RWPE1 (cell line): ENCODE results near the gene STAG1.

Experiments
- CTCF ChIA-PET: fragments of 350-600 bp; sonication (Branson Sonifier 250); formaldehyde crosslinking; extraction: SDS; loops from one replicate; lab custom pipeline; 2021; lab: Yijun Ruan, JAX
- POLR2A ChIA-PET: fragments of 400-600 bp; formaldehyde crosslinking; extraction: SDS; loops from one replicate; lab custom pipeline; 2020; ENCODE audit warnings: antibody characterized with exemption; ENCODE audit not compliant: low non-redundant PET; lab: Yijun Ruan, JAX
- DNase-seq: peaks from one replicate; pipeline ENCODE4 v3.0.0; 2012; ENCODE audit warnings: low spot score
- H3K27ac ChIP-seq: fragments of 450-650 bp; 2 replicates; pipeline ENCODE4 v1.5.1; 2017
- TF ChIP-seq, protein P1 (sequence below): fragments of 450-650 bp; conservative IDR thresholded peaks from 2 replicates; pipeline ENCODE4 v1.5.1; 2017; ENCODE audit warnings: low read depth, mild to moderate bottlenecking

STAG1 gene

GRCh38 chr3:136632625-136633081 lies 119.5 kb downstream of the STAG1 start:
- H3K27ac ChIP-seq: no peak overlapping the region
- TF ChIP-seq, protein P1, sequence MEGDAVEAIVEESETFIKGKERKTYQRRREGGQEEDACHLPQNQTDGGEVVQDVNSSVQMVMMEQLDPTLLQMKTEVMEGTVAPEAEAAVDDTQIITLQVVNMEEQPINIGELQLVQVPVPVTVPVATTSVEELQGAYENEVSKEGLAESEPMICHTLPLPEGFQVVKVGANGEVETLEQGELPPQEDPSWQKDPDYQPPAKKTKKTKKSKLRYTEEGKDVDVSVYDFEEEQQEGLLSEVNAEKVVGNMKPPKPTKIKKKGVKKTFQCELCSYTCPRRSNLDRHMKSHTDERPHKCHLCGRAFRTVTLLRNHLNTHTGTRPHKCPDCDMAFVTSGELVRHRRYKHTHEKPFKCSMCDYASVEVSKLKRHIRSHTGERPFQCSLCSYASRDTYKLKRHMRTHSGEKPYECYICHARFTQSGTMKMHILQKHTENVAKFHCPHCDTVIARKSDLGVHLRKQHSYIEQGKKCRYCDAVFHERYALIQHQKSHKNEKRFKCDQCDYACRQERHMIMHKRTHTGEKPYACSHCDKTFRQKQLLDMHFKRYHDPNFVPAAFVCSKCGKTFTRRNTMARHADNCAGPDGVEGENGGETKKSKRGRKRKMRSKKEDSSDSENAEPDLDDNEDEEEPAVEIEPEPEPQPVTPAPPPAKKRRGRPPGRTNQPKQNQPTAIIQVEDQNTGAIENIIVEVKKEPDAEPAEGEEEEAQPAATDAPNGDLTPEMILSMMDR: no peak
- ChIA-PET POLR2A (no interaction called here), CTCF (interaction anchor here (0.6 to 0.8 kb wide), 2 partner anchors 15 to 219 kb away, joined by 3 read pairs; no protein-coding TSS in a partner anchor)
- no peak for DNase-seq

DNA sequence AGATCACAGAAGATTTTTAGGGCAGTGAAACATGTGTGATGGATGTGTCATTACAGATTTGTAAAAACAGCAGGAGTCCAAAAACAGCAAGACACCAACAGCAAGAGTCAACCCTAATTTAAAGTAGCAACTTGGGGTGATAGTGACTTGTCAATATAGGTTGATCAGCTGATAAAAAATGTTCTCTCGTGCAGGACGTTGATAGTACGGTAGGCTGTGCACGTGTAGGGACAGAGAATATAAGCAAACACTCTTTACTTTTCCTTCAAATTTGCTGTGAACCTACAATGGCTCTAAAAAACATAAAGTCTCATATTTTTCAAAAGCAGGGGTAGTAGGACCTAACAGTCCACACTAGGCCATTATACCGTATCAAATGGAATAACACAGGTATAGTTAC lies 120.8 kb downstream of the STAG1 start:
- ChIA-PET POLR2A (no interaction called here), CTCF (no interaction called here)
- TF ChIP-seq, protein P1: no peak
- no peak overlapping the region for H3K27ac ChIP-seq
- no peak for DNase-seq

- no peak overlapping the region for H3K27ac ChIP-seq
- DNase-seq: no peak
- POLR2A ChIA-PET: no interaction called here
- CTCF ChIA-PET: no interaction called here
- TF ChIP-seq, protein P1: no peak
Observed at GRCh38 chr3:136630915-136631314, 121.3 kb downstream of the STAG1 start.

- ChIA-PET POLR2A (no interaction called here), CTCF (no interaction called here)
- DNase-seq: no peak
- H3K27ac ChIP-seq: no peak overlapping the region
- TF ChIP-seq, protein P1: no peak
Observed at GRCh38 chr3:136626493-136626892, 125.7 kb downstream of the STAG1 start.

DNA sequence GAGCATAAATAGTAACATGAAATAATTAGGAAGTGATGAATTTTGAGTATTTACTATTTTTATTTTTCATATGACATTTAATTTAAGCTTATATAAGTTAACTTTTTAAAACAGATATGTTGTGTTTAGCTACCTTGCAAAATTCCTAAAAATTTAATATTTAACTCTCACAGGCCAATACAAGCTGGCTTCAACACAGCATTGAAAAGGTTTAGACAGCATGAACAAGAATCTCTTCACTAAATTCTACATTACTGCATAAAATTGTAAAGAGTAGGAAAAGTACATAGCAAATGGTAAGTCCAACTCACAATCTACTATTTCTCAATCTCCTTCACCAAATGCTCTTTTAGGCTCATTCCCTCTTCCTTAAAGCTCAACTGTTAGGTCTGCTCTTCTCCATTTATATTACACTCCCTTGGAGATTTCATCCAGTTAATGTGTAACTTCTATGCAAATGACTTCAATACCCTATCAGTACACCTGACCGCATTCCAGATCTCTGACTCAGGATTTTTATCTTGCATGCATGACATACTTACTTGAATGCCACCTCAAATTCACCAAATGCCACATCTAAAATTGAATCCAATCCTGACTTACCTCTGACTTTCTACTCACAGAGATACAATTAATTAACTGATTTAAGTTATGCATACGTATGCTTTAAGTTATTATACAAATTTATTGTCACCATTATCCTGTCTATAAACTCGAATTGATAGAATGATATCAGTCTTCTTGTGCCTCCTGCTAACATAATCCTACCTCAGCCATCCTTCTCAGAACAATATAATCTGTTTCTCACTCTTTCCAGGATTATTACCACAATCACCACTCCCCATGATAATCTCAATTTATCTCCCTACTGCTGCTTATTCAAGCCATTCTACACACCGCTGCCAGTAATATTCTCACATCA lies 127.0 kb downstream of the STAG1 start:
- TF ChIP-seq, protein P1: no peak
- ChIA-PET POLR2A (no interaction called here), CTCF (no interaction called here)
- DNase-seq: peak; percentile 43
- H3K27ac ChIP-seq: no peak overlapping the region

- ChIA-PET POLR2A (no interaction called here), CTCF (interaction anchor here (0.7 kb wide), 1 partner anchor 460 kb away, joined by 5 read pairs; no protein-coding TSS in a partner anchor)
Observed at GRCh38 chr3:136624371-136624770, 127.8 kb downstream of the STAG1 start.

More at GRCh38 chr3:136624371-136624770, 127.8 kb downstream of the STAG1 start:
- TF ChIP-seq, protein P1: no peak
- no peak for DNase-seq
- H3K27ac ChIP-seq: no peak overlapping the region
